NCI-H510A (cell line): ENCODE results near the gene MAP4K4.

Experiments used
- DNase-seq: peaks from one replicate; lab custom pipeline; 2025; lab: John Stamatoyannopoulos, UW

Gene MAP4K4

DNA sequence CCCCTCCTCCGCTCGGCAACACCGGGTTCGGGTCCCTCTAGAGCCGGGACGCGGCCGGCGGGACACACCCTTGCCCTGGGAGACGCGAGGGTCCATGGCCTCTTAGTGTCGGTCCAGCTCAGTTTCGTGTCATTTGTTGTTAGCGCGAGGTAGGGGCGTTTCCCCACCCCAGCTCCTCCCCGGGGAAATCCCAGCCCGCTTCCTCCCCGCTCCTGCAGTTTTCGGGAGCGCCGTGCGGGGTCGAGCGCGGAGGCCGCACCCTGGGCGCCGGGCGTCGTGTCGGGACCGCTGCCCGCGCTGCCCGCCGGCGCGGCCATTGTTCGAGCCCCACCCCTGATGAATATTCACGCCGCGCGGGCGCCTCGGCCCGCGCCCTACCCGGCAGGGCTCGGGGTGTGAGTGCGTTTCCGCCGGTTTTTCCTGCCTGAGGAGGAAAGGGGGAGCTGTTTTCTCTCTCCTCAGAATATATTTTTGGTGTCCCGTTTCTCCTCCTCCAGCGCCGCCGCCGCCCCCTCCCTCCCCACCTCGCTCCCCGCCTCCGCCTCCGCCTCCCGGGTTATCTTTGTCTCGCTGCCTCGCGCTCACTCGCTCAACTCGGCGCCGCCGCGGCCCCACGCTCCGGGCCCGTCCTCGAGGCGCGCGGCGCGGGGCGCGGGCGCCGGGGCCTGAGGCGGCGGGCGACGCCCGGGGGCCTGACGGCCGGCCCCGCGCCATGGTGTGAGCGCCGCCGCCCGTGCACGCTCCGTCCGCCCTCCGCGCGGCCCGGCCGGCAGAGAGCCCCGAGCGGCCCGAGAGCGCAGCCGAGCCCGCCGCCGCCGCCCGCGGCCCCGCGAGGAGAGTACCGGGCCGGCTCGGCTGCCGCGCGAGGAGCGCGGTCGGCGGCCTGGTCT lies at the start of gene MAP4K4:
Gene MAP4K4 (plus strand): TSS at position 584 of the 890 bp plus-strand sequence. CDS start 374 bp downstream, outside the sequence.
- peak; percentile 39 for DNase-seq

DNA sequence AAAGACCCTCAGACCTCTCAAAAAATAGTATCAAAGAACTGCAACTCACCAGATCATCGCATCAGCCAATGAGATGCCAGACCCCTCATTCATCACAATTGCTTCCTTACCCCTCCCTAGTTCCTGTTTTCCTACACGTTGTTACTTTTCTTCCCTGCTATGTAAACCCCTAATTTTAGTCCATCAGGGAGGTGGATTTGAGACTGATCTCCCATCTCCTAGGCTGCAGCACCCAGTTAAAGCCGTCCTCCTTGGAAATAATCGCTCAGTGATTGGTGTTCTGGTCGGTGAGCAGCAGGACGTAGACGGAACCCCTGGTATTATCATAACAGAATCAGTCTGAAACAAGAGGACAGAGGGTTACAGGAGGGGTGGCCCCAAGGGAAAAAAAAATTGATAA lies 44.0 kb upstream of the MAP4K4 start:
- no peak for DNase-seq

DNA sequence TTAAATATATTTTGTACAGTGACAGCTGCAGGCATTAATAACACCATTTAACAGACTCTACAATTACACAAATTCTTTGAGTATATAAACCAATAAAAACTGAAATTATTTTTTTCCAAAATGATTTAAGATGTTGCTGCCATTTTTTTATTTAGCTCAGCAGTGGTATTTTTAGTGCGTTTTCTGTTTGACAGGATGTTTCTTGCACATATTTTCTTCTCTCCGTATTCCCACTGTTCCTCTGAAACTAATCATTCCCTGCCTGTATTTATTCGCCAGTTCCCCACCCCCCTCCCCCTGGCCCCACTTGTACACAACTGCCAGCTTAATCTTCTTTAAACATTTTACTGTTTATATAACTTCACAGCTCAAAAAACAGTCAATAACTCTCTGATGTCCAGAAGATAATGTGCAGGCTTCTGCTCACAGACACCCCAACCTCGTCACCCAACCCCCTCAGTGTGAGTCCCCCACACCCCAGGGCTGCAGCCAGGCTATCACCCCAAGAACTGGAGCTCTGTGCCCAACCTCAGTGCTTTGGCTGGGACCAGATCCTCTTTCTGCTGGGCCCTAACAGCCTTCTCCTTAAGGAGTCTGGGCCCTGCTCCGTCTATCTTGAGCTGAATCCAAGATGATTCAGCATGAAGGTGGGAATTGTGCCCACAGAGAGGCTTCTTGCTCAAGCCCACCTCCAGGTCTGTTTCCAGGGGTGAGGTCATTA lies 41.6 kb upstream of the MAP4K4 start:
- no peak for DNase-seq

DNA sequence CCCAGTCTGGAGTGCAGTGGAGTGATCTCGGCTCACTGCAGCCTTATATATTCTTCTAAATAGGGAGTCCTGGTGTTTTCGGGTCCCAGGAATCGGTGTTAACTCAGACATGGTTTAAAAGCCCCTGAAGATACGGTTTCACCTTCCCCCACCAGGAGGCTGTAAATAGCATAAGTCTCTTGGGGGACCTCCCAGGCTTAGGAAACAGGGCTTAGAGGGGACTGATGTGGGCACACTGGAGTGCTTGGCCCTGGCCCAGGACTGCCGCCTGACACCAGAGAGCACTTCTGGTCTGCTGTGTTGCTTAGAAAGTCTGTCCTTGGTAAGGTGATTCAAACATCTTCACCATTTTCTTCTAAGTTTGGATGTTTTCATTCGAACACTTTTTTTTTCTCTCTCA lies 39.7 kb upstream of the MAP4K4 start:
- DNase-seq, result no peak

DNA sequence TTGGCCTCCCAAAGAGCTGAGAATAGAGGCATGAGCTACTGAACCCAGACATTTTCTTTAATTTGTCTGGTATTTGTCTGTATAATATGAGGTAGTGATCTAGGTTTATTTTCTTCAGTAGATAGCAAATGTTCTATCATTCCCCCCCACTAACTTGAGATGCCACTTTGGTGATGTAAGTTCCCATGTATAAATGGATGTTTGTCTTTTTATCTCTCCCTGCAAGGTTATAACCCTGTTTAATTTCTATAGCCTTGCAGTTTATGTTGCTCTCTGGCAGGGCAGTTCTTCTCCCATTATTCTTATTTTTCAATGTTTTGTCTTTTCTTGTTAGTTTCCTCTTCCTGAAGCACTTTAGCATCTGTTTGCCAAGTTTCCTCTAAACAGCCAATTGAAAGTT lies 39.1 kb upstream of the MAP4K4 start:
- DNase-seq, result no peak

DNA sequence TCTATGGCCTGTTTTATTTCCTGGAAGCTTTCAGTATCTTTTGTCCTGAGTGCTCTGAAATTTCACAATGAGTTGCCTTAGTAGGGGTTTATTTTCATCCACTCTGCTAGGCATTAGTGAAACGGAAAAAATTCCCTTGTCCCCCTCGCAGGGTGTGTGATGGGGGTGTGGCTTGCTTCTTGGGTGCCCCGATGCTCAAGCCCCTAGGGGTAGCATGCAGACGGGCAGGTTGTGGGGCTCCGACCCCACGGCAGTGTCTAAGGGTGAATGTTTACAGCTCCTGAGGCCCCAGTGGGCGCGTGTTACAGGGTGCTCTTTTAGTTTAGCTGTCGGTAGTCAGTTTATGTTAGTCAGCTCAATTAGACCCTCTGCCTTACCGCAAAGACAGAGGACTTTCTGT lies 32.2 kb upstream of the MAP4K4 start:
- no peak for DNase-seq

DNA sequence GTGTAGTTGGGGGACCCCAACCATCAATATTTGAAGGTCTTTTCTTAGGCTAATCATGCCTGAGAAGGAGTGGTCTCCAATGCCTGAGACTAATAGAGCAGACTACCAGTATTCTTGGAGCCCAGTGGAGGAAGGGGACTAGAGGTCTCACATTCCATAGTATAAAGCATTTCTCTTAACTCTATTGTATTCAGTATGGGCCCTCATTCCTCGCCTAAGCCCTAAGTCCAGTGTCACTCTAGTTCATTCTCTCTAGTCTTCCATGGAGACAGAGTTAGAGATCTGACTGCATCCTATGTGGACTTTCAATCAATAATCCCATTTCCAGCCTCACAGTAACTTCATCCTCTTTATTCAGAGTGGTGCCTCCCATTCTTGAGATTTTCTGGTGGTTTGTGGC lies 29.7 kb upstream of the MAP4K4 start:
- DNase-seq, result no peak

DNA sequence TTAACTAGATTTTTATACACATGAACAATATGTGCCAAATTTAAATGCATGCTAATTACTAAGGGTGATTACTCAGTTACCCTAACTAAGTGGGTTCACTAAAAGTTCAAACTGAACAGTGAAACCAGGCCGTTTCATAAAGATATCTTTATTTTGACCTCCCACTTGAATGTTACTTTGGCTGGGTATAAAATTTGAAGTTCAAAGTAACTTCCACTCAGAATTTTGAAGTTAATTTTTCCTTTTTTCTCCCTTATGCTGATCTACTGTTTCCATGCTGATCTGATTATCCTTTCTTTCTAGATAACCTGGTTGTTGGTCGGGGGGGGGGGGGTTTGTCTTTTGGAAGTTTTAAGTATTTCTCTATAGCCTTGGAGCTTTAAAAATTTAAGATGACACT lies 25.5 kb upstream of the MAP4K4 start:
- DNase-seq, result no peak

DNA sequence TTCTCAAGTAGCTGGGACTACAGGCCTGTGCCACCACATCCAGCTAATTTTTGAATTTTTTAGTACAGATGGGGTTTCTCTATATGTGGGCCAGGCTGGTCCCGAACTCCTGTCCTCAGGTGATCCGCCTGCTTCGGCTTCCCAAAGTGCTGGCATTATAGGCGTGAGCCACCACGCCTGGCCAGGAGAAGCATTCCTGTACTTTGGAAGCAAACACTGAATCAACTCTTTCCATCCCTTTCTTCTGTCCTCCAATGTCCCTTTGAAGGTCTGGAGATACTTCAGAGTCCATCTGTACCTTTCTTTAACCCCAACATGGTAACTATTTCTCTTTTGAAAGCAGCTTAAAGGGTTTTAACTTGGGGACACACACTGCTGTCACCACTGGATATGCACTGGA lies 23.6 kb upstream of the MAP4K4 start:
- DNase-seq, result no peak

DNA sequence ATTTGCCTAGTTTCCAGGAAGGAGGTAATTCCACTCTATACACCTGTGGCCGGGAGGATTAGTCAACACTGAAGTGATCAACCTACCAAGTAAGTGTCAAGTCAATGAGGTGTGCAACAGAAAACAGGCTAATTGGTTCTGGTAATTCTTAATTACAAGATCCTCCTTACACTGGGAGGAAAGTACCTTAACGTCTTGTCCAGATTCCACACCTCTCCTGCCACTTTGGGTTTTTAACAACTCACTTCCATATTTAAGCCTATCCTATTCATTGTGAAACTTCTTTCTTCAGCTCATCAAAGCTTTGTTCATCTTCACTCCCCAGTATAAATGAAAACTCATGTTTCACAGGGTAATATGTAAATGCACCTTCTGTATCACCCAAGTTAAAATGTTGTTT lies 22.0 kb upstream of the MAP4K4 start:
- no peak for DNase-seq

DNA sequence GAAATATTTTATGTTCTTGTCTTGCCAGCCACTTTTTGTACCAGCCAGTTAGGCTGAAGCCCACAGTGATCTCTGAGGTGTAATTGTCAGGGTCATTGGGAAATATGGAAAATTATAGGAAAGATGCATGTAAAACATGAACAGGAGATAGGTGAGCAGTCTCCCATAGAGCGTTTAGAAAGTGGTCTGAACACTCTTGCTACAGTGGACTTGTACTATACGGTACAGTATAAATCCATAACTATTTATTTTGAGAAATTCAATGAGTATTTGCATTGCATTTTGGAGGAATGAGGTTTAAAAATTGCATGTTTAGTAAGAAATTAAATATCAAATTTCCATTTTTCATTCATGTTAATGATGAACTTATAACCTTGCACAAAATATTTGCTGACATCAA lies 20.8 kb upstream of the MAP4K4 start:
- DNase-seq, result no peak

DNA sequence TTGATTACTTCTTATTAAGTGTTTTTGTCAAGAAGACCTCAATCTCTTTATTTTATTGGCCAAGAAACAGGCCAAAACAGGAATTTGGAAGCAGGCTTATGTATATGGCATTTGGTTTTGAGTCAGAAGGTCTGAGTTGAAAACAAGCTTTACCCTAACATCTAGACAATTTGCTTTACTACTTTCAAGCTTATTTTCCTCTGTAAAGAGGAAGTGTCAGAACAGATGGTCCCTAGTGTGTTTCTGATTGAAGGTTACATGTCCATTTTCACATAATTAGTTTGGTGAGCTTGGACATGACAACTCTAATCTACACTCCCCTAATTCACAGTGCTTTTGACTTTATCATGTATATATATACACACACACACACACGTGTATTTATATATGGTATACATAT lies 19.8 kb upstream of the MAP4K4 start:
- DNase-seq, result no peak

DNA sequence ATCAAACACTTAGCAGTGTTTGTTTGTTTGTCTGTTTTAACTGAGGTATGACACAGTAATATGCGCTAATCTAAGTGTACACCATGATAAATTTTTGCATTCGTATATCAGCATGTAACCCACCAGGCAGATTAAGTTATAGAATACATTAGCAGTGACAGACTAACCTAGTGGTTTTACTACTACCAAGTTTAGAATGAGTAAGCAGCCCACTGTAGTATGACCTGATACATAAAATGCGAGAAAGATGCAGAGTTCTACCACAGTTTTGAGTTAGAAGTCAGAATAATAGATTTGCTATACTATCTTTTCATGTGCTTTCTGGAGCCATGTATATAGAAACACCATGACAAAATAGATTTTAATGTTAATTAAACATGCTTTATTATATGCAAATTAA lies 19.1 kb upstream of the MAP4K4 start:
- DNase-seq, result no peak

DNA sequence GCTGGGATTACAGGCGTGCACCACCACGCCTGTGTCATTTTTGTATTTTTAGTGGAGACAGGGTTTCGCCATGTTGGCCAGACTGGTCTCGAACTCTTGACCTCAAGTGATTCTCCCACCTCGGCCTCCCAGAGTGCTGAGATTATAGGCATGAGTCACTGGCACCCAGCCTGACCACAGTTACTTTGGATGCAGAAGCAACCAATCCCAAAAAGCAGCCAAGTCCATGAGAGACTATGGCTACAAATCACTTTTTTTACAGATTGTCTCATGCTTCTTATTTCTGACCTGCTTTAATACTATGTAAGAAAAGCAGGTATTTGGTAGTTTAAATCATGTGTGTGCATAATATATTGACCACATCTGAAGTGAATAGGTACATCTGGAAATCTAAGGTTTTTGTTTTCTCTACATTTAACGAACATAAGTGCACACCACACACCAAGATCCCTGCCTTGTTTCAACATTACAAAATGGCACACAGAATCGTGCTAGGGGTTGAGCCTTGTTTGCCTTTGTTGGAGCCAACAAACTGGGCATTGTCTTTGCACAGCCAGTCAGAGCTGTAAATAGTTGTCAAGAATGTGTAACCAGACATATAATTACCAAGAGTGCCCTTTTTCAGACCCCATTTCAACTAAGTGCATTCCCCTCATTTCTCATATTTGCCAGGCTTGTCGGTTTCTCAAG lies 18.3 kb upstream of the MAP4K4 start:
- DNase-seq, result no peak

DNA sequence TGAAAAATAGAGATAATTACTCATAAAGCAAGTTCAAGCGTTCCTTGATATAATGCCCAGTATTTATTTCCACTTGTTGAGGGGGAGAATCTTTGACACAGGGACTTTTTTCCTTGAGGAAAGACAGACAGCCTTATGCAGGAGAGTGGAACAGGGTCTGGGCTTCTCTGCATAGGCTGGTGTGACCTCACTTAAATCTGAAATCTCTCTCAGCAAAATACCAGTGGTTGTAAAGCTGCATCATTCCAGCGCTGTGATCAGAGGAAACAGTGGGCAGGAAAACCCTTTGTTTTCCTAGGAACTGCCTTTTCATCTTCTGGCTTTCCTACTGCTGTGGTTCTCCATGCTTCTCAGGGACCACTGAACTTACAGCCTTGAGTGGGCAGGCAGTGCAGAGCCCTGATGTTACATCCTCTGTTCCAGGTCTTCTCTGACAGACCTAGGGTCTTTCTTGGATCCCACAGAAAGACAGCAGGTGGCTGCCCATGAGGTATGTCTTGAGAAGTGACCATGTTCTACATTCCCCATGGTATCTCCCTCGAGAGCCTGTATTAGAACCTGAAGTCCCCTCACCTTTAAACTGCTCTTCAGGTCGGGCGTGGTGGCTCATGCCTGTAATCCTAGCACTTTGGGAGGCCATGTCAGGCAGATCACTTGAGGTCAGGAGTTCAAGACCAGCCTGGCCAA lies 17.6 kb upstream of the MAP4K4 start:
- DNase-seq, result no peak

DNA sequence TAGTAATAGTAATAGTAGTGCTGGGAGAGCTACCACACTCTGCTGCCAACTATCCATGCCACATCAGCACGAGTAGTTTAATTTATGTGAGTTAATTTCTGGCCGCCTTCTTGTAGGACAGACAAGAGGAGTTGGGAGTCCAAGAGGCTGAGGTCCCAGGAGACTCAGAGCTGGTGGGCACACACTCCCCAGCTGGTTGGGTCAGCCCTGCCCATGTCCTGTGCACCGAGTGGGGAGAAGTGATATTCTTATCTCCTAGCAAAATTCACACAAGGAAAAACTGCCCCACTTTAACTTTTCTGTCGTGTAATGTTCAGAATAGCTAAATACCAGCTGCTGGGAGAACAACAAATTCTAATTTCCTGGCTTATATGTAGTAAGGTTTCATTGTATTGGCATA lies 15.2 kb upstream of the MAP4K4 start:
- DNase-seq, result no peak

DNA sequence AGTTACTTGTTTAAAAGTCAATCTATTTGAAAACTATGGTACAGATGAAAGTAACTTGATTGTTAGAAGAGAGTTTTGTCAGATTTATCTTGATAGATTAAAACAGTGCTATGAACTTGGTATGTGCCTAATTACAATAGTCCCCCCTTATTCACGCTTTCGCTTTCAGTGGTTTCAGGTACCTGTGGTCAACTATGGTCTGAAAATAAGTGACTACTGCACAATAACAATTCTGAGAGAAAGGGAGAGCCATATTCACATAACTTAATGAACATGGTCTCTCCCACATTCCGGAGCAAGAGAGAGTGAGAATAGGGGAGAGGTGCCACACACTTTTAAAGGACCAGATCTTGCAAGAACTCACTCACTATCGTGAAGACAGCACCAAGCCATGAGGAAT lies 13.2 kb upstream of the MAP4K4 start:
- DNase-seq, result no peak

DNA sequence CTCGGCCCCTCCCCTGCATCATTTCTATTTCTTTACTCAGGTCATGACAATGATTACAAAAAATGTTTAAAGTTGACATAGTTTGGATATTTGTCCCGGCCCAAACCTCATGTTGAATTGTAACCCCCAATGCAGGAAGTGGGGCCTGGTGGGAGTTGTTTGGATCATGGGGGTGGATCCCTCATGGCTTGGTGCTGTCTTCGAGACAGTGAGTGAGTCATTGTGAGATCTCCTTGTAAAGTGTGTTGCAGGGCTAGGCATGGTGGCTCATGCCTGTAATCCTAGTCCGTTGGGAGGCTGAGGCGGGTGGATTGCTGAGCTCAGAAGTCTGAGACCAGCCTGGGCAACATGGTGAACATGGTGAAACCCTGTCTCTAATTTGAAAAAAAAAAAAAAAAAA lies 9.2 kb upstream of the MAP4K4 start:
- DNase-seq, result no peak

DNA sequence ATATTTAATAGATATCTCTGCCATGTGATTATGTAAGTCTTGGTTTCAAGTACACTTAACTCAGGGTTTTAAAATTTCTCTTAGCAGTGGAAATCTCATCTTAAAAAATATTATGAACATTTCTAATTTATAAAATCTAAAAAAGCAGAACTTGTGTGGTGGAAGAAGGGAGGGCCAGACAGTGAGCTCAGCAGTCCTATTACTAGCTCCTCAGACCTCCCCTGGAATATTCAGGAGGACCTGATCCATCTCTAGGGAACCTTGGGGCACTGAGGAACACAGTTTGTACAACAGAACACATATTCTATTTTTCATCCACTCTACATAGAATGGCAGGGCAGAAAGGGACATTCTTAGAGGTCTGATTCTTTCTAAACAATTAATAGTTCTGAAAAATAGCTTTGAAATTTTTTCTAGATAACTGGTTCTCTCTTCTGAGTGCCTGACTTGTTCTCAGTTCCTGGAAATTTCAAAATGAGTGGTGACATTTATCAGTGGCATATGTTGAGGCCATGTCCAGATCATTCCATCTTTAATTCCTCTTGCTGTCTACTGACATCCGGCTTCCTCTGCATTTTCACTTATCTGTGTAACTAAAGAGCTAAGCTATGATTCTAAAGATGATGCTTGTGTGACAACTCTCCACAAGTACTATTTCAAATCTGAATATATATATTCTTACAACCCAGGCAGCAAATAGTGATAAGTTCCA lies 8.2 kb upstream of the MAP4K4 start:
- no peak for DNase-seq

DNA sequence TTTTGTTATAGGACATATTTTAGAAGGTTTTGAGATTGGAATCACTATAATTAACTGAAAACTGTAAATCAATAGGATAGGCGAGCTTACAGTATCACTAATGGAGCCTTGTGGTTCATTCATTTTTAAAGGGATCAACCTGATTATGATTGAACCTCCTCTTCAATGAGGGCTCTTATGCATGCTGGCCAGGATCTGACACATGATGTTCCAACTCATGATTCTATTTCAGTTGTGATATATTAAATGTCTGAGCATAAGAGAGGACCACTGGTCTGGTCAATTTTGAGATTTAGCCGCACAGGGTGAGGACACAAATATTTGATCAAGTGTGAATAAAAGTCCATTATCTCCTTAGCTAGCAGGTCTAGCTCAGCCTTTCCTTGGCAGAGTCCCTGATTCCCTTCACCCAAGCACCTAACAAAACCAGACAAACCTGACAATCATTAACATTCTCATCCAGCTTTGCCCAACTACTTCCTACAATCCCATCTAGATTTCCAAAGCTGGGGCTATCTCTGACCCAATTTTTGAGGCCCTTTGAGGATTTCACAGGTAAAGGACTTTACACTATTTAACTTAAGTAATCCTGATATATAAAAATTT lies 6.9 kb upstream of the MAP4K4 start:
- DNase-seq, result no peak

DNA sequence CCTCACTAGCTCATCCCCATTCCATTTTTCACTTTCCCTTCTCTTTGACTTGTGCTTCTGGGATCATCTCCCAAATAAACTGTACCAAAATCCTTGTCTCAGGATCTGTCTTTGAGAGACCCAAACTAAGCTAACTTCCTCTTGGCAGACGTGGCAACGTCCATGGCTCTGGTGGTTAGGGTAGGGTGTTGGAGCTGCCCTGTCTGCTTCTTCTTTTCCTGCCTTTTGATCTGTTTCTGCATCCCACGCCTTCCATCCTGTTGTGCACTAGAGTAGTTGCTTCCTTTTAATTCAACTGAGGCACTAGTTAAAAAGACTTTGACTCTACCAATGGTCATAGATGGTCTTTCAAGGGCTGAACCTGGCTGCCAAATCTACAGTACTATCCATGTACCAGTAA lies 5.5 kb upstream of the MAP4K4 start:
- no peak for DNase-seq
